ENCODE data around the gene TMEM181.
"Not testable (repeated sequence)": the region's sequence is repeated elsewhere in the genome, so short reads cannot be mapped to it uniquely, and the experiment has no call there.

TMEM181 gene

DNA sequence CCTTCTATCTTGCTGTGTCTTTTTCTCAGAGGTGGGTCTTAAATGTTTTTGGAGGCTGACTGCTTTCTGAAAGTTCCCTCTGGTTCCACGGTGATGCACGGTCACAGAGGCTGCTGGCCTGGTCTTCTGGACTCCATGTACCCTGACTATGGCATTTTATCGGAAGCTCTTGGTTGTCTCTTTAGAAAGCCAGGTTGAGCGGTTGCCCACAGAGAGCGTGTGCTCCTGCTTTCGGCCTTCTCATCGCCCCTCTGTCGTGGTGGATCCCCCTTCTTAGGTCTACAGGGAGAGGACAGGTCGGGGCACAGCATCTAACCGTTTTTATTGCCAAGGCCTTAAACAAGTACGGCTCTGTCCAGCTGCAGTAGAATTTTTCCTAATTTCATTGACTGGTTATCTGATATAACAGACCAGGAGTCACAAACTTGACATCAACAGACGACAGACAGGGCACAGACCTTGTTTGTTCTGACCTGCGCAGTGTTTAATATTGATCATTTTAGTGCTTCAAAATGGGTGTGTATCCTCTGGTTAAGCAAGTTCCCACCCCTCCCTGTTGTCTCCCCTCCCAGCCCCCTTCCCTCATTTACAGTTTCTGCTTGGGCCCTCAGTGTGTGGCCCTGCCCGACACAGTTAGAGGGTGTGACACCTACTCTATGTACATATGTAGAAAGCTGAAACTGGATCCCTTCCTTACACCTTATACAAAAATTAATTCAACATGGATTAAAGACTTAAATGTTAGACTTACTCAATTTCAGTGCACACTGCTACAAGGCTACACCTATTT is 114.6 kb downstream of the TMEM181 start:
- DNase-seq (ENCODE audit: low read depth), result no peak
- no peak overlapping the region for H3K4me3 ChIP-seq (replicated peaks; ENCODE audit: low read depth, low read length)

GRCh38 chr6:158677094-158677493 is 117.2 kb downstream of the TMEM181 start:
- not testable (repeated sequence) for DNase-seq (ENCODE audit: low read depth)

More for the DNA sequence above, 114.6 kb downstream of the TMEM181 start:
- TF ChIP-seq, protein P1, sequence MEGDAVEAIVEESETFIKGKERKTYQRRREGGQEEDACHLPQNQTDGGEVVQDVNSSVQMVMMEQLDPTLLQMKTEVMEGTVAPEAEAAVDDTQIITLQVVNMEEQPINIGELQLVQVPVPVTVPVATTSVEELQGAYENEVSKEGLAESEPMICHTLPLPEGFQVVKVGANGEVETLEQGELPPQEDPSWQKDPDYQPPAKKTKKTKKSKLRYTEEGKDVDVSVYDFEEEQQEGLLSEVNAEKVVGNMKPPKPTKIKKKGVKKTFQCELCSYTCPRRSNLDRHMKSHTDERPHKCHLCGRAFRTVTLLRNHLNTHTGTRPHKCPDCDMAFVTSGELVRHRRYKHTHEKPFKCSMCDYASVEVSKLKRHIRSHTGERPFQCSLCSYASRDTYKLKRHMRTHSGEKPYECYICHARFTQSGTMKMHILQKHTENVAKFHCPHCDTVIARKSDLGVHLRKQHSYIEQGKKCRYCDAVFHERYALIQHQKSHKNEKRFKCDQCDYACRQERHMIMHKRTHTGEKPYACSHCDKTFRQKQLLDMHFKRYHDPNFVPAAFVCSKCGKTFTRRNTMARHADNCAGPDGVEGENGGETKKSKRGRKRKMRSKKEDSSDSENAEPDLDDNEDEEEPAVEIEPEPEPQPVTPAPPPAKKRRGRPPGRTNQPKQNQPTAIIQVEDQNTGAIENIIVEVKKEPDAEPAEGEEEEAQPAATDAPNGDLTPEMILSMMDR (IDR thresholded peaks at IDR 0.05; ENCODE audit: low read length, missing control alignments), result no peak

DNA sequence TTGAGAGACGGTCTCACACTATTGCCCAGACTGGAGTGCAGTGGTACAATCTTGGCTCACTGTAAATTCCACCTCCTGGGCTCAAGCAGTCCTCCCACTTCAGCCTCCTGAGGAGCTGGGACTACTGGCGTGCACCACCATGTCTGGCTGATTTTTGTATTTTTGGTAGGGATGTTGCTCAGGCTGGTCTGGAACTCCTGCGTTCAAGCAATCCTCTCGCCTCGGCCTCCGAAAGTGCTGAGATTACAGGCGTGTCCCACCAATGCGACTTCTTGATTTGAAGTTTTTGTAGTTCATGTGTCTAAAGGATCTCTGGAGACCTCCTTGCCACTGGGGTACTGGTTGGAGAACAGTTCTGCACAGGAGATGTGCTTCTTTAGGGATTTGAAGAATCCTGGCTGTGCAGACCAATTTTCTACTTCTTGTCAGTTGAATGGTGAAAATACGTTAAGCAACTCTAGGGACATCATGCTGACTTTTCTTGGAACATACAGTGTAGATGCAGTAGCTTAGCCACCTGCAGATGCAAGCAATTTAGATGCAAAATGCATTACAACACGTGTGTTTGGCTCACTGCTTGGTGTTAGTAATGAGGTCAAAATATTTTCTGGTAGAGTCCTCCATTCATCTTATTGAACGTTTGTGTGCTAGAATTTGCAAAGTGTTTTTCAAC is 118.2 kb downstream of the TMEM181 start:
- H3K4me3 ChIP-seq (replicated peaks; ENCODE audit: low read depth, low read length), result no peak overlapping the region
- DNase-seq (ENCODE audit: low read depth), result no peak
- TF ChIP-seq, protein P1 (IDR thresholded peaks at IDR 0.05; ENCODE audit: low read length, missing control alignments), result no peak

More at GRCh38 chr6:158677094-158677493, 117.2 kb downstream of the TMEM181 start:
- H3K4me3 ChIP-seq (replicated peaks; ENCODE audit: low read depth, low read length), result not testable (repeated sequence)

GRCh38 chr6:158680015-158680414 is 120.1 kb downstream of the TMEM181 start:
- H3K4me3 ChIP-seq (replicated peaks; ENCODE audit: low read depth, low read length), result no peak overlapping the region
- DNase-seq (ENCODE audit: low read depth), result no peak
- TF ChIP-seq, protein P1 (IDR thresholded peaks at IDR 0.05; ENCODE audit: low read length, missing control alignments), result no peak

GRCh38 chr6:158680481-158680880 is 120.6 kb downstream of the TMEM181 start:
- H3K4me3 ChIP-seq (replicated peaks; ENCODE audit: low read depth, low read length), result no peak overlapping the region

GRCh38 chr6:158684311-158684710 is 124.4 kb downstream of the TMEM181 start:
- DNase-seq (ENCODE audit: low read depth), result no peak
- H3K4me3 ChIP-seq (replicated peaks; ENCODE audit: low read depth, low read length), result no peak overlapping the region
- TF ChIP-seq, protein P1 (IDR thresholded peaks at IDR 0.05; ENCODE audit: low read length, missing control alignments), result no peak

More at GRCh38 chr6:158680481-158680880, 120.6 kb downstream of the TMEM181 start:
- TF ChIP-seq, protein P1 (IDR thresholded peaks at IDR 0.05; ENCODE audit: low read length, missing control alignments), result no peak
- no peak for DNase-seq (ENCODE audit: low read depth)

DNA sequence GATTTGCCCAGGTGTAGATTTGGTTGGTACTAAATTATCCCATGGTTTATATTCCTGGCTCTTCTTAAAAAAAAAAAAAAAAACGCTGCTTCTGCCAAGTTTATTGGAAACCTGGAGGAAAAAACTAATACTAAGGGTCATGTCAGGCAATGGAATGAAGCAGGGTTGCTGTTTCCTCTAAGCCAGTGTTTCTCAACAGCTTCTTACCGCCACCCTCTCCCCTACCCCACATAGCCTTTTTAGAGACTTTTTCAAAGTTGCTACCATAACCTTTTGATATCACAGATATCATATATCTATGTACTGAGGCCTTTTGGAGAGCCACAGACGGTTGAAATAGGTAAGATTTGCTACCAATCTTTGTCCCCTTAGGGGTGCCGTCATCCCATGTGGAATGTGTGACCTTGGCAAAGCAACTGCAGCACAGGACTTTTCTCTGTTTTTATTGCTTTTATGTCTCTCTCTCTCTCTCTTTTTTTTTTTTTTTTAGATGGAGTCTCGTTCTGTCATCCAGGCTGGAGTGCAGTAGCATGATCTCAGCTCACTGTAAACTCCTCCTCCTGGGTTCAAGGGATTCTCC is 124.9 kb downstream of the TMEM181 start:
- no peak overlapping the region for H3K4me3 ChIP-seq (replicated peaks; ENCODE audit: low read depth, low read length)
- DNase-seq (ENCODE audit: low read depth), result no peak
- TF ChIP-seq, protein P1 (IDR thresholded peaks at IDR 0.05; ENCODE audit: low read length, missing control alignments), result no peak
